Measurements from ENCODE around the gene TNRC6B. TPM values are rescaled to one million over a fixed set of nuclear protein-coding genes. Genes with fewer than 3 reads are reported as not detected.
A peak's percentile ranks its signal among the peaks of the same experiment; 100 is the strongest.

TNRC6B gene
- total RNA-seq, 1 experiment from 2014 or later, result 10.5 TPM

GRCh38 chr22:40237788-40238424, 60.2 kb downstream of the TNRC6B start:
- DNase-seq (ENCODE audit: extremely low read depth, low read depth), result no peak

DNA sequence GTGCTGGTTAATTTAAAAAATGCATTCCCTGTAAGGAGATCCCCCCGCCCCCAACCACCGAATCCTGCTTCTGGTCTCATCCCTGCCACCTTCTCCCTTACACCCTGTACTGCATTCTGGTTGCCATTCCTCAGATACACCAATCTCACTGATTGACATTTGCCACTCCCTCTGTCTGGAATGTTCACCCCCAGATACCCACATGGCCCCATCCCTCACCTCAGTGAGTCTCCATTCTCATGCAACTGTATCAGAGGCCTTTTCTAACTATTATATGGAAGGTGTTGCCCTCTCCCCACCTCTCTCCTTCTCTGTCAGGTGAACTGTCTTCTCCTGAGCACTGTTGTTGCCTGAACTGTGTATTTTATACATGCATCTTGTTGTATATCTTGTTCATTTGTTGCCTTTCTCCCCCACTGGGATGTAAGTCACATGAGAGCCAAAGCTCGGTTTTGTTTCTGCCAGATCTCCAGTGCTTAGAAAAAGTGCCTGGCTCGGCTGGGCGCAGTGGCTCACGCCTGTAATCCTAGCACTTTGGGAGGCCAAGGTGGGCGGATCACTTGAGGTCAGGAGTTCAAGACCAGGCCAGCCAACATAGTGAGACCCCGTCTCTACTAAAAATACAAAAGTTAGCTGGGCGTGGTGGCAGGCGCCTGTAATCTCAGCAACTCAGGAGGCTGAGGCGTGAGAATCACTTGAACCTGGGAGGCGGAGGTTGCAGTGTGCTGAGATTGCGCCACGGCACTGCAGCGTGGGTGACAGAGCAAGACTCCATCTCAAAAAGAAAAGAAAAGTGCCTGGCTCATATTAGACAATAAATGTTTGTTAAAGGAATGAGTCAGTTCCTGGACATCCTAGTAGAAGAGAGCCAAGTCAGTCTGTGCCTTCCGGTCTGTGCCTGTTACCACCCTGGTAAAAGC, 61.0 kb downstream of the TNRC6B start:
- peak; percentile 45 for DNase-seq (ENCODE audit: extremely low read depth, low read depth)

- no peak for DNase-seq (ENCODE audit: extremely low read depth, low read depth)
These were observed 61.6 kb downstream of the TNRC6B start for GRCh38 chr22:40239345-40239683.

- no peak for DNase-seq (ENCODE audit: extremely low read depth, low read depth)
These were observed 62.4 kb downstream of the TNRC6B start for GRCh38 chr22:40240160-40240559.

GRCh38 chr22:40240686-40241085, 63.0 kb downstream of the TNRC6B start:
- DNase-seq (ENCODE audit: extremely low read depth, low read depth), result no peak

- no peak for DNase-seq (ENCODE audit: extremely low read depth, low read depth)
These were observed 63.6 kb downstream of the TNRC6B start for GRCh38 chr22:40241200-40241763.

DNA sequence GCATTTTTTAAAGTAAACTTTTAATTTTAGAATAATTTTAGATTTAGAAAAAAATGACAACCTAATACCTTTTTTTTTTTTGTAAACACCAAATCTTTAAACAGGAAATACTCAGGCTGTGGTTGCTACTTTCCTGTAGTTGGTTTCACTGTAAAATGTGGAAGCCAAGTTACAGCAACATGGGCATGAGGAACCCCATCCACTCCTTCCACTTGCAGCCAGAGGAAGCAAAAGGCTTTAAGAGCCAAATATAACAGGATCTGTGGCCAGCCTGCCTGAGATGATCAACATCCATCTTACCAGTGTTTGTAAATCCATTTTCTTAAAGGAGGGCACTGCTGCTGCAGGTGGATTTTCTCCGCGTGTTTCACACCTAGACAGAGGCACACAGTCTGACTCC, 66.2 kb downstream of the TNRC6B start:
- no peak for DNase-seq (ENCODE audit: extremely low read depth, low read depth)

DNA sequence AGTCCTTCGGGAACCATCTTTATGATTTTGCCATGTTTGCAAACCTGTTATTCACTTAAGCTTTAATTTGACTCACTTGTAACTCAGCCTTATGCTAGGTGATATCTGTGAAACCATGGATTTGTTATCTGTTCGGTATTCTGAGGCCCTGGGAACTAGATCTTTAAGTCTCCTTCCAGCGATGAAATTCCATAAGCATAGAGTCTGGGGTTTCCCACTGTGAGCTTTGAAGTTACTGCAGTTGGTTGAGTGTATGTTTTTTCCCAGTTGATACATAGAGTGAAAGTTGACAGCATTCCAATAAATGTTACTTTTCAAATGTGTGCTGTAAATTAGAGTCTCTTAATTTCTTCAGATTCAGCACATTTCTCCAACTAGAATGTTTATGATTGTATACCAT, 66.9 kb downstream of the TNRC6B start:
- DNase-seq (ENCODE audit: extremely low read depth, low read depth), result no peak

- DNase-seq (ENCODE audit: extremely low read depth, low read depth), result no peak
These were observed 70.3 kb downstream of the TNRC6B start for GRCh38 chr22:40247976-40248375.

DNA sequence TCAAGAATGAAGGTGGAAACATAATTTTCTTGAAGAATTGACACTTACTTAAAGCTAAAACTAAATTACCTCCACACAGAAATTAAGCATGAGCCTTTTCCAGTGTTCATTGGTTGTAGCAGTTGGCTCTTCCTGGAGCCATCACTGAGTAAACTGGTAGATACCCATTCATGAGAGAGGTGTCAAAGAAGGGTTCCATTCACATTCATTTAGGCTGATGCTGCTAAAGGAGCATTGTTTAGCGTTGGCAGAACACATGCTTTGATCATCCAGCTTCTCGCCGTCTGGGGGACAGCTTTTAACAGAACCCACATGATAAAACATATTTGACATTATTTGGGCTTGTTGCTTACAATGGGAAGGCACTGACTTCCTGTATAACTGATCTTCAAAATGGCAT, 71.6 kb downstream of the TNRC6B start:
- DNase-seq (ENCODE audit: extremely low read depth, low read depth), result no peak

GRCh38 chr22:40250608-40251007, 72.9 kb downstream of the TNRC6B start:
- no peak for DNase-seq (ENCODE audit: extremely low read depth, low read depth)

DNA sequence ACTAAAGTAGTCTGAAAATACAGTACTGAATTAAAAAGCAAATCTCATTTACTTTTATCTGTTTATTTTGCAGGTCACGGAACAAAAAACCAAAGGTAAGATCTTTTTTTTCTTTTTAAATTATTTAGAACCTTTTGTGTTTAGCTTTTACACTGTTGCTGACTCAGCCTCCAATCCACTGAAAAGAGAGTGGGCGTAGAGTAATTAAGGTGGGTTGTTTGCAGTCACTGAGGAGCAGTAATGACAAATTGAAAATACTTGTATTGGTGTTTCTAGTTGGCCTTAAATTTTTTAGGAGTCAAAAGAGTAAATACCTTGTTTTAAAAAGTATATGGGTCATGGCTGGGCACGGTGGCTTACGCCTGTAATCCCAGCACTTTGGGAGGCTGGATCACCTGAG, 73.4 kb downstream of the TNRC6B start:
- no peak for DNase-seq (ENCODE audit: extremely low read depth, low read depth)

DNA sequence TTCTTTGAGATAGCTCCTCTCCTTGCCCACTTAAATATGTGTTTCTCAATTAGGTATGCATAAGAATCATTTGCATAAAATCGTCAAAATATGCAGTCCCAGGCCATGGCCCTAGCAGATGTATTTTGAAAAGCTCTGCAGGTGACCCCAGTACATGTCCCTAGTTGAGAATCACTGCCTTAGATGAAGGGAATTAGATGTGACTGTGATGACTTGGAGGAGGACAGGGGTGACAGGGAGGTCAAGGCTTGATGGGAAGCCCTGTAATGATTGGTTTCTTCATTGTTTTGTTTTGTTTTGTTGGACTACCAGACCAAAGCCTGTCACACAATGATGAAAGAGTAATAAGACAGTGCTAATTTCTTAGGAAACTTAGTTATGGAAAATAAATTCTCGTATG, 74.4 kb downstream of the TNRC6B start:
- DNase-seq (ENCODE audit: extremely low read depth, low read depth), result no peak

GRCh38 chr22:40256516-40256915, 78.8 kb downstream of the TNRC6B start:
- DNase-seq (ENCODE audit: extremely low read depth, low read depth), result no peak

GRCh38 chr22:40258017-40258416, 80.3 kb downstream of the TNRC6B start:
- DNase-seq (ENCODE audit: extremely low read depth, low read depth), result no peak

GRCh38 chr22:40258501-40258915, 80.8 kb downstream of the TNRC6B start:
- no peak for DNase-seq (ENCODE audit: extremely low read depth, low read depth)

DNA sequence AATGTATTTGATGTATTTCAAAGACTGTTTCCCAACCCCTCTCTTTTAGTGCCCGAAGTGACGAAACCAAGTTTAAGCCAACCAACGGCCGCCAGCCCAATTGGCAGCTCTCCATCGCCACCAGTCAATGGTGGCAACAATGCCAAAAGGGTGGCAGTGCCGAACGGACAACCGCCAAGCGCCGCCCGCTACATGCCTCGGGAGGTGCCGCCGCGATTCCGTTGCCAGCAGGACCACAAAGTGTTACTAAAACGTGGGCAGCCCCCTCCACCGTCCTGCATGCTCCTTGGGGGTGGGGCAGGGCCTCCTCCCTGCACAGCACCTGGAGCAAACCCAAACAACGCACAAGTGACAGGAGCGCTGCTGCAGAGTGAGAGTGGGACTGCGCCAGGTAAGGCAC, 84.1 kb downstream of the TNRC6B start:
- DNase-seq (ENCODE audit: extremely low read depth, low read depth), result no peak

GRCh38 chr22:40263191-40263590, 85.5 kb downstream of the TNRC6B start:
- no peak for DNase-seq (ENCODE audit: extremely low read depth, low read depth)

DNA sequence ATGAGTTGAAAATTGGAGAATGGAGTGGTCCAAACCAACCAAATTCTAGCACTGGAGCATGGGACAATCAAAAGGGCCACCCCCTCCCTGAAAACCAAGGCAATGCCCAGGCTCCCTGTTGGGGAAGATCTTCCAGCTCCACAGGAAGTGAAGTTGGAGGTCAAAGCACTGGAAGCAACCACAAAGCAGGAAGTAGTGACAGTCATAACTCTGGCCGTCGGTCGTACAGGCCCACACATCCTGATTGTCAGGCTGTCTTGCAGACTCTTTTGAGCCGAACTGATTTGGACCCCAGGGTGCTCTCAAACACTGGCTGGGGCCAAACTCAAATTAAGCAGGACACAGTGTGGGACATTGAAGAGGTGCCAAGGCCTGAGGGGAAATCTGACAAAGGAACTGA, 88.1 kb downstream of the TNRC6B start:
- no peak for DNase-seq (ENCODE audit: extremely low read depth, low read depth)

DNA sequence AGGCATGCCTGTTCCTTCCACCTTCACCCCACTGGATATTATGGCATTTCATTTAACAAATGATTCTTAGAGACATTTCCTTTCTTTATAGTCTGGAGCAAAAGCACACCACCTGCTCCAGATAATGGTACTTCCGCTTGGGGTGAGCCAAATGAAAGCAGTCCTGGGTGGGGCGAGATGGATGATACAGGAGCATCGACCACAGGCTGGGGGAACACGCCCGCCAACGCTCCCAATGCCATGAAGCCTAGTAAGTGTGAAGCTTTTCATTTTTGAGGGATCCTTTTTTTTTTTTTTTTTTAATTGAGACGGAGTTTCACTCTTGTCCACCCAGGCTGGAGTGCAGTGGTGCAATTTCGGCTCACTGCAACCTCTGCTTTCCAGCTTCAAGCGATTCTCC, 92.3 kb downstream of the TNRC6B start:
- DNase-seq (ENCODE audit: extremely low read depth, low read depth), result no peak

DNA sequence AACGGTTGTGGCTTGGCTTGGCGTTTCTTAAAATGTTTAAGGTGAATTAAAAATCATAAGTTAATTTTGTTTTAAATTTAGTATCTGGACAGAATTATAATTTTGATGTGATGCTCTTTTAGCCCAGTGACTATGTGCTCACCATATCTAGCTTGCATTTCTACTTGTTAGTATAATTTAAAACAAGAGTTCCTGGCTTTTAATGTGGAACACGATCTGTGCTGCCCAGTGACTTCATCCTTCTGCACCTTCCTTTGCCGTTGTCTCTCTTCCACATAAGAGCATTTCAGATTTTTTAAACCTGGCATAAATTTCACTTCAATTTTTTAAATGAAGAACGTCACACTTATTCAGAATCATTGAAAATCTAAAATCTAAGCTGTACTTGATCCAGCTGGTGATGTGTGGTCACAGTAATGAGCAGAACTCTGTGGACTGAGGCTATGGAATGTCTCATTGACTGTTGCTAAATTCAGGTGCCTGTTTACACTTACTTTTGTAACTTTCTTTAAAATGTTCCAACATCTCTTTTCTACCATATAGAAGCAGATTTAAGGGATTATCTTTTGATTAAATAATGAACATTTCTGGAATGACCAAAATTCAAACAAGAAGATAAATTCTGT, 93.1 kb downstream of the TNRC6B start:
- DNase-seq (ENCODE audit: extremely low read depth, low read depth), result no peak
